CD4-positive, alpha-beta T cell treated with Interferon gamma for 1 hour (primary cell): Measurements from ENCODE around the gene OPRD1.
"Not testable (repeated sequence)": the region's sequence is repeated elsewhere in the genome, so short reads cannot be mapped to it uniquely, and the experiment has no call there.

ENCODE experiments used
- DNase-seq: peaks from one replicate; pipeline ENCODE4 v3.0.0-alpha.2; 2020

The OPRD1 gene

GRCh38 chr1:28811766-28812668, at the start of gene OPRD1:
TSS of gene OPRD1 (plus strand) at chr1:28812170. CDS start at chr1:28812384, 214 bp downstream.
- no peak for DNase-seq

- DNase-seq: no peak
Observed at GRCh38 chr1:28766532-28767183, 45.3 kb upstream of the OPRD1 start.

- no peak for DNase-seq
Observed at GRCh38 chr1:28770601-28771165, 41.3 kb upstream of the OPRD1 start.

- DNase-seq: not testable (repeated sequence)
Observed at GRCh38 chr1:28771921-28772320, 40.0 kb upstream of the OPRD1 start.

GRCh38 chr1:28773105-28773504, 38.9 kb upstream of the OPRD1 start:
- DNase-seq: no peak

- DNase-seq: peak; percentile 76
Observed at GRCh38 chr1:28775121-28775942, 36.6 kb upstream of the OPRD1 start.

GRCh38 chr1:28776341-28776740, 35.6 kb upstream of the OPRD1 start:
- no peak for DNase-seq

GRCh38 chr1:28778021-28778420, 33.9 kb upstream of the OPRD1 start:
- DNase-seq: no peak

- no peak for DNase-seq
Observed at GRCh38 chr1:28779751-28780408, 32.1 kb upstream of the OPRD1 start.

- DNase-seq: no peak
Observed at GRCh38 chr1:28781305-28781704, 30.7 kb upstream of the OPRD1 start.

- no peak for DNase-seq
Observed at GRCh38 chr1:28782011-28782410, 30.0 kb upstream of the OPRD1 start.

GRCh38 chr1:28783363-28783762, 28.6 kb upstream of the OPRD1 start:
- no peak for DNase-seq

- no peak for DNase-seq
Observed at GRCh38 chr1:28789412-28789811, 22.6 kb upstream of the OPRD1 start.

- no peak for DNase-seq
Observed at GRCh38 chr1:28789816-28790215, 22.2 kb upstream of the OPRD1 start.

- no peak for DNase-seq
Observed at GRCh38 chr1:28790377-28791035, 21.5 kb upstream of the OPRD1 start.

GRCh38 chr1:28791929-28792328, 20.0 kb upstream of the OPRD1 start:
- not testable (repeated sequence) for DNase-seq

- DNase-seq: no peak
Observed at GRCh38 chr1:28792644-28793121, 19.3 kb upstream of the OPRD1 start.

- not testable (repeated sequence) for DNase-seq
Observed at GRCh38 chr1:28794582-28794981, 17.4 kb upstream of the OPRD1 start.

- no peak for DNase-seq
Observed at GRCh38 chr1:28796352-28797211, 15.4 kb upstream of the OPRD1 start.

- DNase-seq: no peak
Observed at GRCh38 chr1:28800324-28800723, 11.6 kb upstream of the OPRD1 start.

GRCh38 chr1:28801461-28801860, 10.5 kb upstream of the OPRD1 start:
- no peak for DNase-seq
